SK-N-MC (cell line): ENCODE measurements around the gene KLHL29.
"Not testable (repeated sequence)": the region's sequence is repeated elsewhere in the genome, so short reads cannot be mapped to it uniquely, and the experiment has no call there.

Source experiments
- DNase-seq: peaks from one replicate; pipeline ENCODE4 v3.0.0-alpha.2; 2011; ENCODE audit warnings: low read depth, low spot score
- H3K27ac ChIP-seq: fragments of 200-600 bp; sonication (generic); 2 replicates; pipeline ENCODE4 v1.5.1; 2016; ENCODE audit warnings: mixed run types
- H3K36me3 ChIP-seq: fragments of 200-600 bp; sonication (generic); 2 replicates; pipeline ENCODE4 v1.6.1; 2017; ENCODE audit warnings: antibody characterized with exemption, low read length, mixed read lengths; ENCODE audit not compliant: insufficient read depth
- H3K4me3 ChIP-seq: fragments of 200-600 bp; sonication (generic); 2 replicates; pipeline ENCODE4 v1.5.1; 2016
- H3K9ac ChIP-seq: fragments of 200-600 bp; sonication (generic); 2 replicates; pipeline ENCODE4 v1.8.0; 2017; ENCODE audit warnings: mixed run types, mixed read lengths; ENCODE audit not compliant: insufficient read length
- H3K9me3 ChIP-seq: fragments of 200-600 bp; sonication (generic); 2 replicates; pipeline ENCODE4 v1.6.1; 2017; ENCODE audit warnings: low read depth, mild to moderate bottlenecking, antibody characterized with exemption, low read length, moderate library complexity, mixed read lengths
- EZH2 ChIP-seq: fragments of 200-600 bp; sonication (generic); IDR thresholded peaks from one replicate; pipeline ENCODE4 v1.6.1; 2017; ENCODE audit warnings: antibody characterized with exemption
- FOXP2 ChIP-seq: optimal IDR thresholded peaks from 2 replicates; pipeline ENCODE3; 2011; ENCODE audit warnings: mild to moderate bottlenecking, moderate library complexity; ENCODE audit not compliant: insufficient read depth; ENCODE audit errors: extremely low read length, control extremely low read depth
- POLR2AphosphoS5 ChIP-seq: IDR thresholded peaks from 2 replicates; pipeline ENCODE4 v1.6.1; 2012; ENCODE audit warnings: mild to moderate bottlenecking, low read depth, low read length, borderline replicate concordance

The KLHL29 gene

DNA sequence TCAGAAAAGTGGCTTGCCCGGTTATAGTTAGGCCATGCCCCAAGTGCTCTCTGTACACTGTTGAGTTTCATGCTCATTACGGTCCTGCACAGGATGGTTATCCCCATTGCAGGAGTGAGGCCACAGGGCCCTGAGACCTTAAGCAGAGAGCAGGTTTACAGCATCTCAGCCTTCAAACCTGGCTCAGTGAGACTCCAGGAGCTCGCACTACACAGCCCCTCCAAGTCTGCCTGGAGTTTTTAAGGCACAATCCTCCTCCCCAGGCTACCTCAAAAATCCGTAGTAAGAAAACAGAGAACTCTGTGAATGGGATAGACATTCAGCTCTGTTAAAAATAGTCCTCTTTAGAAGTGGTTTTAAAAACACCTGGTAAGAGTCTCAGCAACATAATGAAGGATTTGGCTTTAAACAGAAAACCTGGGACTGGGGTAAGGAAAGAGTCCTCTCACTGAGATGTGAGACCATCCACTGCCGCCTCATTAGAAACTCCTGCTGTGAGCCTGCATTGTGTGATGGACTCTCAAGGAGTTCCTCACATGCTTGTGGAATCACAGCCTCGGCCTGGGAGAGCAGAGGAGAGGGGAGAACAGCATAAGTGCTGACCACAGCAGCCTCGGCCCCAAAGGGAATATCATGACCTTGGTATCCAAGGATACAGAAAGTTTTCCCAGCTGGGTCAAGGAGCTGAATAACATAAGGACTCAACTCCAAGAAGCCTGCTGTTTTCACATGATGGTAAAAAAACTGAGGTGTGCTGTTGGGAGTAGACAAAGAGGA is 327.2 kb downstream of the KLHL29 start:
- DNase-seq = no peak
- Histone ChIP-seq H3K9me3 (no peaks in the 10 kb centered on the region), H3K9ac (no peak overlapping the region), H3K36me3 (no peaks in the 10 kb centered on the region; the same call in 1 of the 2 replicates), H3K27ac (no peak overlapping the region), H3K4me3 (no peak overlapping the region)
- TF ChIP-seq FOXP2 (no peak), POLR2AphosphoS5 (no peak), EZH2 (no peak)

DNA sequence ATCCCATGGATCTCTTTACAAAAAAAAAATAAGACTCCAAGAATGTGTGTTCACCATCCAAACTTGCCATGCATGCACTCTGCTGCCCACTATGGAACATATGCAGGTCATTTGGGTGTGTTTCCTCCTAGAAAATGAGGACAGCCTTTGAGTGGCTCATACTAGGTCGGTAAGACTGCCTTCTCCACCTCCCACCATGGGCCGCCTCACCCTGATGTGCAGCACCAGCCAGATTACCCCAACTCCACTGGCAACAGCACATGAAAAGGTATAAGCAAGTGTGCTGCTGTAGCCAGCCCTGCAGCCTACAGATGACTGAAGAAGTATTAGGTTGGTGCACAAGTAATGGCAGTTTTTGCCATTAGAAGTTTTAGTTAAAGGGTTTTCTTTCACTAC is 327.8 kb downstream of the KLHL29 start:
- H3K4me3 ChIP-seq = no peak overlapping the region
- no peak overlapping the region for H3K27ac ChIP-seq
- no peak for DNase-seq
- TF ChIP-seq EZH2 (no peak), FOXP2 (no peak), POLR2AphosphoS5 (no peak)
- no peaks in the 10 kb centered on the region; the same call in 1 of the 2 replicates for H3K36me3 ChIP-seq
- no peaks in the 10 kb centered on the region for H3K9me3 ChIP-seq
- no peak overlapping the region for H3K9ac ChIP-seq

DNA sequence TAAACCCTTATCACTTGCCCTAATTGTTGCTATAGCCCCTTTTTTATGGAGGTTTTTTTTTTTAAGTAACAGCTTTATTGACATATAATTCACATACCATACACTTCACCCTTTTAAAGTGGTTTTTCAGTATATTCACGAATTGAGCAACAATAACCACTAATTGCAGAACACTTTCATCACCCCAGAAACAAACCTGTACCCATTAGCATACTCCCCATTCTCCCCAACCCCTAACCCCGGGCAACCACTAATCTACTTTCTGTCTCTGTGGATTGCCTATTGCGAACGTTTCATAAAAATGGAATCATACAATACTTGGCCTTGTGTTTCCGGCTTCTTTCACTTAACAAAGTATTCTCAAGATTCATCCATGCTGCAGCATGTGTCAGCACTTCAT is 328.4 kb downstream of the KLHL29 start:
- H3K27ac ChIP-seq = no peak overlapping the region
- DNase-seq = no peak
- TF ChIP-seq POLR2AphosphoS5 (no peak), FOXP2 (no peak), EZH2 (no peak)
- H3K4me3 ChIP-seq = no peak overlapping the region
- H3K9me3 ChIP-seq = no peaks in the 10 kb centered on the region
- no peak overlapping the region for H3K9ac ChIP-seq
- no peaks in the 10 kb centered on the region for H3K36me3 ChIP-seq

DNA sequence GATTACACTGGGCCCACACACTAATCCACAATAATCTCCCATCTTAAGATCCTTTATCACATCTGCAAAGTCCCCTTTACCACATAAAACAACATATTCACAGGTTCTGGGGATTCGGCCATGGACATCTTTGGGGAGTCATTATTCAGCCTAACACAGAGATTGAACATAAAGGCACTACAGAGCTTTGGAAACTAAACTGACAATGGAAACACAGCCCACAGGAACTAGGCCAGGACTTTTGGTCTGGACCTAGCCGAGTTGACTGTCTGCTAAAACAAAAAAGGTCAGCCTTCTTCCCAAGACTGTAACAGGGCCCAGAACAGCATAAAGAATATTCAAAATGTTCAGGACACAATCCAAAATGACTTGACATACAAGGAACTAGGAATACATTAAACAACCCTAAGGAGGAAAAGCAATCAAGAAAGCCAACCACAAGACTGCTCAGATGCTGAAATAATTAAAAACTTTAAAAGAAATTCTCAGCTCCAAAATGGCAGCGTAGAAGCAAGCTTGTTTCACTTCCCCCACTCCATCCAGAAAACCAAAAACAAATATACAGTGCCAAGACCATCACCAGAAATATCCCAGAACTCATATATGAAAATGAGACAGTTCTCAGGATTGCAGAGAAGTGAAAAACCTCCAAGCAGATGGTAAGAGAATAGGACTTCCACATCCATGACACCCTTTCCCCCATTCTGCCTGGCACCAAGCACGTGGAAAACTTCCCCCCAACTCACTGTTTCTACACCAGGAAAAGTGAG is 334.1 kb downstream of the KLHL29 start:
- no peak overlapping the region for H3K4me3 ChIP-seq
- no peak overlapping the region for H3K27ac ChIP-seq
- no peak for DNase-seq
- TF ChIP-seq FOXP2 (no peak), POLR2AphosphoS5 (no peak), EZH2 (no peak)
- no peak overlapping the region for H3K9ac ChIP-seq
- no peaks in the 10 kb centered on the region for H3K36me3 ChIP-seq
- 0 out of 2 replicates have a peak, but pooled peaks cover 3% of the 10 kb centered on the region for H3K9me3 ChIP-seq

DNA sequence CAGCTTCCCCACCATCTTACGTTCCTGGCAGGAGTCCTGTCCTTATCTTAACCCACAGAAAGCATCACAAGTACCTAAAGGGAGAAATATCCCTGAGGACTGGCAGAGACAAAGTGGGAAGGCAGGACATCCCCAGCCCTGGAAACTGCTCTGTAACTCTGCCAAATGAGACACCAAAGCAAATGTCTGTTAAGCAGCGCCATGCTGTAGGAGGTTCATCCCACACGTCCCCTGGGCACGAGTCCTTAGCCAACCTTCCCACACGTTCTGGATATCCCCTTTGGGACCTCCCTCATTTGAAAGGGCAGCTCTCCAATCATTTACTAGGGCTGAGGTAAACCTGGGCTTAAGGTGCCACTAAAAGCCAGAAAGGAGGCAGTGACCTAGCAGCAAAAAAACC is 334.7 kb downstream of the KLHL29 start:
- no peak for DNase-seq
- Histone ChIP-seq H3K36me3 (no peaks in the 10 kb centered on the region), H3K9ac (no peak overlapping the region), H3K27ac (no peak overlapping the region), H3K4me3 (no peak overlapping the region), H3K9me3 (0 out of 2 replicates have a peak, but pooled peaks cover 3% of the 10 kb centered on the region)
- TF ChIP-seq POLR2AphosphoS5 = no peak
- TF ChIP-seq FOXP2 = no peak
- no peak for TF ChIP-seq EZH2

DNA sequence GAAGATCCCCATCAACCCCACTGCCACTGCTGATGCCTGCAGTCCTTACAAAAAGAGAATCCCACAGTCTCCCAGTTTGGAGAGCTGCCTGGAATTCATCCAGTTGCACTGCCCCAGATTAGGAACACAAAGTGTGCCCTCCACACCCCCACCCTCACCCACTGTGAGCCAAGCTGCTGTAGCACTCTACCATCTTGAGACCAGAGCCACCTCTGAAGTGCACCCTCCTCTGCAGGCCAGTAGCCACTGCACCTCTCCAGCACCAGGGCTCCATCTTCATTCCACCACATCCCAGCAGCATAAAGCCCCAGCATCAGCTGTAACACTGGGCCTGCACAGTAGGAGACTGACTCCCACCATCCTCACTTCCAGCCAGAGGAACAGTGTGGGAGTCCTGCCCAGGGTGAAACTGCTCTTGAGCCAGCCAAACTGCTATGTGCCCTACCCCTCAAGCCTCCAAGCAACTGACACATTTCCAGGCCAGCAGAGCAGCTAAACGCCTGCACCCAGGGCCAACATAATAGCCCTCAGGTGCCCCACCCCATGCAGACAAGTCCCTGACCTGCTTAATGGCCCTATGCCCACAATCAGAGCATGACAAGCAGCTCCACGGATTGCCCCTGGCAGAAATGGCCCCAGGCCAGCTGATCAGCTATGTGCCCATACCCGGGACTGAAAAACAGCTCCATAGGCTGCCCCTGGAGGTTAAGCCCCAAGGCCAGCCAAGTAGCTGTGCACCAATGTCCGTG is 335.9 kb downstream of the KLHL29 start:
- no peak for TF ChIP-seq EZH2
- TF ChIP-seq POLR2AphosphoS5 = no peak
- no peak for TF ChIP-seq FOXP2
- H3K9ac ChIP-seq = no peak overlapping the region
- H3K9me3 ChIP-seq = 0 out of 2 replicates have a peak, but pooled peaks cover 3% of the 10 kb centered on the region
- H3K27ac ChIP-seq = no peak overlapping the region
- H3K36me3 ChIP-seq = 0 out of 2 replicates have a peak, but pooled peaks cover 3% of the 10 kb centered on the region
- no peak for DNase-seq
- H3K4me3 ChIP-seq = no peak overlapping the region

DNA sequence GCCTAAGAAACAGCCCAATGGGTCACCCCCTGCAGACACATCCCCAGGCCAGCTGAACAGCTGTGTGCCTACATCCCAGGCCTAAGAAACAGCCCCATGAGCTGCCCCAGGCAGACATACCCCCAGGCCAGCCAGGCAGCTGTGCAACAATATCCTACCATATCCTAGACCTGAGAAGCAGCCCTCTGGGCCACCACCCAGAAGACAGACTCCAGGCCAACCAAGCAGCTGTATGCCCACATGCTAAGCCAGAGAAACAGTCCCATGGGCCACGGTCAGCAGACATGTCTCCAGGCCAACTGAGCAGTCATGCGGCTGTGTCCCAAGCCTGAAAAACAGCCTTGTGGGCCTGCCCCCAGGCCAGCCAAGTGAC is 336.5 kb downstream of the KLHL29 start:
- DNase-seq = no peak
- TF ChIP-seq FOXP2 (no peak), EZH2 (no peak), POLR2AphosphoS5 (no peak)
- Histone ChIP-seq H3K27ac (no peak overlapping the region), H3K4me3 (no peak overlapping the region), H3K9me3 (0 out of 2 replicates have a peak, but pooled peaks cover 3% of the 10 kb centered on the region), H3K36me3 (0 out of 2 replicates have a peak, but pooled peaks cover 3% of the 10 kb centered on the region), H3K9ac (no peak overlapping the region)

DNA sequence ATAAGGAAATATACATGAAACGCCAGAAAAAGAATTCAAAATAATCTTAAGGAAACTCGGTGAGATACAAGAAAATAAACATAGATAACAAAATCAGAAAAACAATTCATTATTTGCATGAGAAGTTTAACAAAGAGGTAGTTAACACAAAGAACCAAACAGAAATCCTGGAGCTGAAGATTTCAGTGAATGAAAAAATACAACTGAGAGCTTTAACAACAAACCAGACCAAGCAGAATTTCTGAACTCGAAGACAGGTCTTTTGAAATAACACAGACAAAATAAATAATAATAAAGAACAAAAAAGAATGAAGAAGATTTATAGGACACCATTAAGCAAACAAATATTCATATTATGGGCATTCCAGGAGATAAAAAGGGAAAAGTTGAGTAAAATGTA is 337.3 kb downstream of the KLHL29 start:
- 0 out of 2 replicates have a peak, but pooled peaks cover 3% of the 10 kb centered on the region for H3K36me3 ChIP-seq
- H3K9me3 ChIP-seq = 0 out of 2 replicates have a peak, but pooled peaks cover 3% of the 10 kb centered on the region
- DNase-seq = no peak
- no peak overlapping the region for H3K27ac ChIP-seq
- TF ChIP-seq EZH2 = no peak
- no peak for TF ChIP-seq FOXP2
- TF ChIP-seq POLR2AphosphoS5 = no peak
- H3K4me3 ChIP-seq = no peak overlapping the region
- no peak overlapping the region for H3K9ac ChIP-seq

DNA sequence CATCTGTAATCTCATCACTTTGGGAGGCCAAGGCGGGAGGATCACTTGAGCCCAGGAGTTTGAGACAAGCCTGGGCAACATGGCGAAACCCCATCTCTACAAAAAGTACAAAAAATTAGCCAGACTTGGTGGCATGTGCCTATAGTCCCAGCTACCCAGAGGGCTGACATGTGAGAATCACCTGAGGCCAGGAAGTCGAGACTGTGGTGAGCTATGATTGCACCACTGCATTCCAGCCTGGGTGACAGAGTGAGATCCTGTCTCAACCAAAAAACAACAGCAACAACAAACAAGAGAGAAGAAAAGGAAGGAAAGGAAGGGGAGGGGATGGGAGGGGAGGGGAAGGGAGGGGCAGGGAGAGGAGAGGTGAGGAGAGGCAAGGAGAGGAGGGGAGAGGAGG is 338.1 kb downstream of the KLHL29 start:
- H3K27ac ChIP-seq, H3K36me3 ChIP-seq, H3K9me3 ChIP-seq, H3K4me3 ChIP-seq, DNase-seq, H3K9ac ChIP-seq: not testable (repeated sequence)
